Measurements from ENCODE around the gene FAM193A. TPM values are rescaled to one million over a fixed set of nuclear protein-coding genes. Genes with fewer than 3 reads are reported as not detected.

FAM193A gene
- total and polyA plus RNA-seq, 2 experiments from 2014 or later = 12.0 to 22.9 TPM

GRCh38 chr4:2503809-2504208 lies 32.6 kb upstream of the FAM193A start (continued):
- TF ChIP-seq ZNF462 (CRISPR knock-in tag; IDR thresholded peaks at IDR 0.05) = no peak

GRCh38 chr4:2507259-2507658 lies 29.2 kb upstream of the FAM193A start:
- Histone ChIP-seq H3K36me3 (ENCODE audit: insufficient read depth) (peaks cover 33% of the 10 kb centered on the region), H3K79me2 (replicated peaks; ENCODE audit: insufficient read depth) (peaks cover 58% of the 10 kb centered on the region), H4K20me1 (replicated peaks; ENCODE audit: insufficient read depth) (peaks cover 25% of the 10 kb centered on the region), H3F3A (replicated peaks; ENCODE audit: low read depth) (peaks cover 4% of the 10 kb centered on the region; the same call in 1 of the 2 replicates), H3K4me3 (no peak overlapping the region), H3K4me2 (no peak overlapping the region), H3K9me2 (ENCODE audit: insufficient read depth) (no peaks in the 10 kb centered on the region), H3K27ac (ENCODE audit: low read depth) (peak overlapping the region; percentile 19; the same call in 1 of the 2 replicates), H3K4me1 (ENCODE audit: insufficient read depth) (no peaks in the 10 kb centered on the region), H3K27me3 (ENCODE audit: insufficient read depth) (no peaks in the 10 kb centered on the region), H2AFZ (no peak overlapping the region)
- DNase-seq (ENCODE audit: low spot score) (no peak), ATAC-seq (no peak)
- no peaks in the 10 kb centered on the region for H3K4me1 Mint-ChIP-seq
- no peaks in the 10 kb centered on the region for H3K9me3 Mint-ChIP-seq
- peaks cover 2% of the 10 kb centered on the region for H3K27me3 Mint-ChIP-seq (ENCODE audit: insufficient read depth, low read depth, poor library complexity)
- no peak overlapping the region for H3K4me3 Mint-ChIP-seq
- H3K27ac Mint-ChIP-seq = no peak overlapping the region
- H3K36me3 Mint-ChIP-seq (ENCODE audit: low read depth) = peaks cover 71% of the 10 kb centered on the region
- TF ChIP-seq NANOG (IDR thresholded peaks at IDR 0.05; ENCODE audit: borderline replicate concordance) = no peak
- no peak for TF ChIP-seq POLR2AphosphoS5 (IDR thresholded peaks at IDR 0.05; ENCODE audit: low read depth)
- no peak for TF ChIP-seq CREB1 (CRISPR knock-in tag; IDR thresholded peaks at IDR 0.05; ENCODE audit: low read depth)
- TF ChIP-seq JUNB (IDR thresholded peaks at IDR 0.05; ENCODE audit: unreplicated experiment) = no peak
- TF ChIP-seq EZH2 (IDR thresholded peaks at IDR 0.05; ENCODE audit: low read depth, unreplicated experiment) = no peak
- TF ChIP-seq STAT1 (IDR thresholded peaks at IDR 0.05; ENCODE audit: unreplicated experiment) = no peak
- TF ChIP-seq ZNF114 (CRISPR knock-in tag; IDR thresholded peaks at IDR 0.05) = no peak
- TF ChIP-seq ZNF462 (CRISPR knock-in tag; IDR thresholded peaks at IDR 0.05) = no peak
- TF ChIP-seq CTCF (conservative IDR thresholded peaks at IDR 0.05; ENCODE audit: low read depth in 2 of 2) = no peak
